Transverse colon (tissue), 4 donors: ENCODE measurements around the gene MAN1C1. TPM values are rescaled to one million over a fixed set of nuclear protein-coding genes. Genes with fewer than 3 reads are reported as not detected.

Experiments
- DNase-seq: peaks from one replicate; pipeline ENCODE4 v3.0.0-alpha.2; 2019
- H3K27ac ChIP-seq, 4 donors: fragments of 200-600 bp; sonication (generic); 2 replicates each; pipeline ENCODE4 v1.5.1; 2016 to 2018; ENCODE audit warnings: inconsistent platforms in 4 of 4
- H3K27me3 ChIP-seq: fragments of 200-600 bp; sonication (generic); 2 replicates; pipeline ENCODE4 v1.5.1; 2017; ENCODE audit warnings: inconsistent platforms
- H3K36me3 ChIP-seq, 4 donors: fragments of 200-600 bp; sonication (generic); 2 replicates each; pipeline ENCODE4 v1.5.1; 2017 to 2019; ENCODE audit warnings: inconsistent platforms in 4 of 4
- H3K4me1 ChIP-seq, 4 donors: fragments of 200-600 bp; sonication (generic); 2 replicates each; pipeline ENCODE4 v1.5.1; 2017 to 2020; ENCODE audit warnings: inconsistent platforms in 4 of 4
- H3K4me3 ChIP-seq, 4 donors: fragments of 200-600 bp; sonication (generic); 1 replicate in 1 of 4; 2 replicates in 3 of 4; pipeline versions ENCODE4 v1.5.1 to v1.6.1; 2017 to 2019; ENCODE audit warnings: inconsistent platforms in 4 of 4
- H3K9me3 ChIP-seq, 2 donors: fragments of 200-600 bp; sonication (generic); 2 replicates each; pipeline ENCODE4 v1.5.1; 2017 to 2019; ENCODE audit warnings: inconsistent platforms in 2 of 2
- CTCF ChIP-seq, 5 experiments: fragments of 200-600 bp in 3 of 5; fragments of 450-650 bp in 2 of 5; sonication (generic) in 3 of 5; IDR thresholded peaks; 1 replicate in 2 of 5; 2 replicates in 3 of 5; pipeline ENCODE4 v1.5.1; 2016 to 2017; ENCODE audit warnings: antibody characterized with exemption in 5 of 5, inconsistent platforms in 3 of 5, mild to moderate bottlenecking in 2 of 5, moderate library complexity in 1 of 5
- EP300 ChIP-seq: sonication (generic); formaldehyde crosslinking; IDR thresholded peaks from one replicate; pipeline ENCODE4 v1.6.1; 2017; ENCODE audit warnings: antibody characterized with exemption, low read depth
- POLR2A ChIP-seq: fragments of 450-650 bp; IDR thresholded peaks from one replicate; pipeline ENCODE4 v1.6.1; 2016; ENCODE audit warnings: antibody characterized with exemption, mild to moderate bottlenecking, moderate library complexity
- POLR2AphosphoS5 ChIP-seq, 3 donors: sonication (generic); formaldehyde crosslinking; IDR thresholded peaks; one replicate each; pipeline ENCODE4 v1.6.1; 2016; ENCODE audit warnings: antibody characterized with exemption in 3 of 3
- WGBS, 2 donors: methylation state at CpG; one replicate each; pipeline ENCODE4 v1.1.5; 2018; ENCODE audit warnings: low coverage in 1 of 2; 5-methylcytosine and 5-hydroxymethylcytosine counted together
- in situ Hi-C, 4 donors: fragments of 200-750 bp; cut with MboI; loops; one replicate each; pipeline versions ENCODE4 v1.15.0 to v1.15.1; 2017; ENCODE audit warnings: low sequenced_read_pairs in 3 of 4, low pct_ligation_motif_present in 1 of 4, low pct_unique_long_range_greater_than_20kb in 1 of 4
- intact Hi-C: fragments of 100-400 bp; cut with DNase I; formaldehyde crosslinking; loops from one replicate; pipeline ENCODE4 v1.15.1; 2023; ENCODE audit warnings: low total_unique reads
- total RNA-seq, 4 donors: library from RNA; depleted of rRNA; stranded (reverse); fragments of >200 nt; gene quantifications; one replicate each; pipeline ENCODE4 v1.1.0, GENCODE V29; 2016

The MAN1C1 gene
- total RNA-seq, 4 donors from 2014 or later: 2.4 to 6.8 (median 4.3) TPM

GRCh38 chr1:25744636-25745425 is 128.2 kb downstream of the MAN1C1 start:
- H3K27me3 ChIP-seq: no peaks in the 10 kb centered on the region
- intact Hi-C loops: loop anchor here (5.0 kb wide), 1 partner anchor 128 kb away; the partner anchor contains the start of gene MAN1C1
- peak overlapping the region; percentile 80 to 91 (median 84) for H3K27ac ChIP-seq
- in situ Hi-C loops: no loop called here
- DNase-seq: no peak
- H3K4me1 ChIP-seq: peaks cover 13 to 28% (median 18%) of the 10 kb centered on the region in 4 donors
- no peaks in the 10 kb centered on the region for H3K36me3 ChIP-seq
- WGBS, 2 donors: 83 to 98% methylated on average over 4 to 8 of the region's 8 CpGs
- no peak for TF ChIP-seq POLR2A
- H3K9me3 ChIP-seq: no peaks in the 10 kb centered on the region
- no peak overlapping the region for H3K4me3 ChIP-seq

GRCh38 chr1:25746299-25747045 is 129.9 kb downstream of the MAN1C1 start:
- intact Hi-C loops (no loop called here), in situ Hi-C loops (no loop called here)
- H3K27me3 ChIP-seq: no peaks in the 10 kb centered on the region
- no peak for DNase-seq
- H3K4me1 ChIP-seq: peaks cover 13 to 28% (median 18%) of the 10 kb centered on the region in 4 donors
- WGBS, 2 donors: 86% methylated on average over 22 of the region's 22 CpGs; no CpG with 5 or more reads in 1 of the 2 donors
- TF ChIP-seq POLR2A (no peak), CTCF (IDR thresholded peaks at IDR 0.05) (no peak), POLR2AphosphoS5 (IDR thresholded peaks at IDR 0.05) (no peak), EP300 (no peak)
- no peak overlapping the region for H3K4me3 ChIP-seq
- no peaks in the 10 kb centered on the region for H3K9me3 ChIP-seq
- H3K27ac ChIP-seq: no peak overlapping the region
- H3K36me3 ChIP-seq: no peaks in the 10 kb centered on the region

DNA sequence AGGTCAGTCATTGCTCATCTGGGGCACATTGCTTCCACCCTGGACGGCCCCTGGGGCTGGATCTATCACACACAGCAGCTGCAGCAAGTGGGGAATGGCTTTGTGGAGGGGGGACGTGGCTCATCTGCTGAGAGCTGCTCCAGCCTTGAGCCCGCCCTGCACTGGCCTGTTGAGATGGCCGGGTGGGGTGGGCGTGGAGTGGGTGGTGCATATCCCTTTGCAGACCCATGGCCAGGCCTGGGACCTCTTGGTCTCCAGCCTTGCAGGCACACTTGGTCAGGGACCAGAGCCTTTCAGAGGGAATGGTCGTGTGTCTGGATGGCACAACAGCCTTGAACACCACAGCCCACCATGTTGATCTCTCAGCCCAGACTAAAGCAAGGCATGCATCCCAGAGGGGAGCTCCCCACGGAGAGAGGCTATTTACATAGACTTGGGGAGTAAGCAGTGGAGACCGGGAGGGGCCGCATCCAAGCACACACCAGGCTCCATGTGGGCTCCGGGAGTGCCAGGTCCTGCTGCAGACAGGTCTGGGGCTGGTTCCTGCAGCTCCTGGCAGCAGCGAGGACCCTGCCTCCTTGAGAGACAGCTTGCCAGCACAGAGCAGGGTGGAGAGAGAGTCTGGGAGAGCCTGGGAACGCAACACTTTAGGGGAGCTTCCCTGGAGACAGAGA is 130.6 kb downstream of the MAN1C1 start:
- intact Hi-C loops: no loop called here

More for the DNA sequence above, 130.6 kb downstream of the MAN1C1 start:
- WGBS, 2 donors: 84% methylated on average over 8 of the region's 12 CpGs; no CpG with 5 or more reads in 1 of the 2 donors
- DNase-seq: no peak
- Histone ChIP-seq H3K27ac (no peak overlapping the region), H3K4me1 (peaks cover 13 to 28% (median 18%) of the 10 kb centered on the region in 4 donors), H3K4me3 (no peak overlapping the region), H3K9me3 (no peaks in the 10 kb centered on the region), H3K36me3 (no peaks in the 10 kb centered on the region), H3K27me3 (no peaks in the 10 kb centered on the region)
- TF ChIP-seq CTCF (IDR thresholded peaks at IDR 0.05): no peak
- no peak for TF ChIP-seq POLR2AphosphoS5 (IDR thresholded peaks at IDR 0.05)
- no peak for TF ChIP-seq POLR2A
- TF ChIP-seq EP300: no peak
- in situ Hi-C loops: no loop called here
